Measurements from ENCODE around the gene CCDC141. TPM values are rescaled to one million over a fixed set of nuclear protein-coding genes. Genes with fewer than 3 reads are reported as not detected.

Gene CCDC141
- total RNA-seq, 2 donors from 2014 or later, result 118 to 142 TPM

GRCh38 chr2:178908810-178909209 lies 141.1 kb downstream of the CCDC141 start:
- Histone ChIP-seq H3K4me3 (ENCODE audit: low read length) (no peak overlapping the region), H3K9me3 (ENCODE audit: control insufficient read depth, low read length) (peaks cover 13% of the 10 kb centered on the region), H3K4me1 (ENCODE audit: control insufficient read depth, insufficient read depth, low read length) (no peaks in the 10 kb centered on the region), H3K36me3 (ENCODE audit: control insufficient read depth, insufficient read depth, low read length) (peaks cover 89% of the 10 kb centered on the region), H3K9ac (ENCODE audit: extremely low read depth, low read length, poor library complexity, severe bottlenecking) (no peak overlapping the region), H3K27me3 (ENCODE audit: control insufficient read depth, insufficient read depth, low read length, poor library complexity, severe bottlenecking) (no peaks in the 10 kb centered on the region), H3K27ac (ENCODE audit: low read depth, low read length) (no peak overlapping the region)
- no peak for DNase-seq
- Mint-ChIP-seq H3K9me3 (no peaks in the 10 kb centered on the region), H3K4me1 (peaks cover 17% of the 10 kb centered on the region), H3K36me3 (ENCODE audit: low read depth) (peaks cover 58% of the 10 kb centered on the region), H3K4me3 (no peak overlapping the region), H3K27me3 (ENCODE audit: insufficient read depth) (no peaks in the 10 kb centered on the region), H3K27ac (no peak overlapping the region)
- TF ChIP-seq CTCF (conservative IDR thresholded peaks at IDR 0.05), result no peak

GRCh38 chr2:178905261-178905660 lies 144.7 kb downstream of the CCDC141 start:
- no peaks in the 10 kb centered on the region for H3K27me3 Mint-ChIP-seq (ENCODE audit: insufficient read depth)
- H3K9me3 ChIP-seq (ENCODE audit: control insufficient read depth, low read length), result peaks cover 20% of the 10 kb centered on the region
- no peak overlapping the region for H3K4me3 Mint-ChIP-seq
- H3K4me1 ChIP-seq (ENCODE audit: control insufficient read depth, insufficient read depth, low read length), result no peaks in the 10 kb centered on the region
- H3K4me3 ChIP-seq (ENCODE audit: low read length), result no peak overlapping the region
- H3K36me3 ChIP-seq (ENCODE audit: control insufficient read depth, insufficient read depth, low read length), result peaks cover 69% of the 10 kb centered on the region
- no peak for TF ChIP-seq CTCF (conservative IDR thresholded peaks at IDR 0.05)
- no peak for DNase-seq
- no peaks in the 10 kb centered on the region for H3K27me3 ChIP-seq (ENCODE audit: control insufficient read depth, insufficient read depth, low read length, poor library complexity, severe bottlenecking)
- H3K36me3 Mint-ChIP-seq (ENCODE audit: low read depth), result peaks cover 63% of the 10 kb centered on the region
- H3K27ac ChIP-seq (ENCODE audit: low read depth, low read length), result no peak overlapping the region
- no peaks in the 10 kb centered on the region for H3K9me3 Mint-ChIP-seq
- H3K4me1 Mint-ChIP-seq, result peaks cover 19% of the 10 kb centered on the region
- WGBS, 2 experiments (ENCODE audit: insufficient coverage in 1 of 2, insufficient read length in 1 of 2), result 90 to 95% methylated on average over 1 to 2 of the region's 2 CpGs
- H3K9ac ChIP-seq (ENCODE audit: extremely low read depth, low read length, poor library complexity, severe bottlenecking), result no peak overlapping the region
- no peak overlapping the region for H3K27ac Mint-ChIP-seq

- H3K36me3 Mint-ChIP-seq (ENCODE audit: low read depth), result peaks cover 58% of the 10 kb centered on the region
- no peak overlapping the region for H3K27ac ChIP-seq (ENCODE audit: low read depth, low read length)
- no peaks in the 10 kb centered on the region for H3K27me3 Mint-ChIP-seq (ENCODE audit: insufficient read depth)
- H3K4me3 Mint-ChIP-seq, result no peak overlapping the region
- peaks cover 15% of the 10 kb centered on the region for H3K9me3 ChIP-seq (ENCODE audit: control insufficient read depth, low read length)
- TF ChIP-seq CTCF (conservative IDR thresholded peaks at IDR 0.05), result no peak
- no peaks in the 10 kb centered on the region for H3K4me1 ChIP-seq (ENCODE audit: control insufficient read depth, insufficient read depth, low read length)
- H3K27me3 ChIP-seq (ENCODE audit: control insufficient read depth, insufficient read depth, low read length, poor library complexity, severe bottlenecking), result no peaks in the 10 kb centered on the region
- DNase-seq, result no peak
- H3K27ac Mint-ChIP-seq, result no peak overlapping the region
- H3K4me3 ChIP-seq (ENCODE audit: low read length), result no peak overlapping the region
- H3K9ac ChIP-seq (ENCODE audit: extremely low read depth, low read length, poor library complexity, severe bottlenecking), result no peak overlapping the region
- H3K9me3 Mint-ChIP-seq, result no peaks in the 10 kb centered on the region
- H3K4me1 Mint-ChIP-seq, result peaks cover 9% of the 10 kb centered on the region
- peaks cover 68% of the 10 kb centered on the region for H3K36me3 ChIP-seq (ENCODE audit: control insufficient read depth, insufficient read depth, low read length)
Measured at GRCh38 chr2:178899656-178900055, 150.3 kb downstream of the CCDC141 start.
